BE2C (cell line): ENCODE results near the gene ZNF90.
A peak's percentile ranks its signal among the peaks of the same experiment; 100 is the strongest.

Experiments
- DNase-seq: peaks from one replicate; pipeline ENCODE4 v3.0.0-alpha.2; 2020
- H3K27me3 ChIP-seq: fragments of 250-450 bp; sonication (Bioruptor Pico); 2 replicates; pipeline ENCODE4 v1.5.1; 2020; ENCODE audit warnings: mild to moderate bottlenecking
- H3K36me3 ChIP-seq: fragments of 250-450 bp; sonication (Bioruptor Pico); 2 replicates; pipeline ENCODE4 v1.5.1; 2020; ENCODE audit warnings: mild to moderate bottlenecking
- H3K4me1 ChIP-seq: fragments of 250-450 bp; sonication (Bioruptor Pico); 2 replicates; pipeline ENCODE4 v1.5.1; 2020
- H3K4me3 ChIP-seq: 2 replicates; pipeline ENCODE4 v1.5.1; 2011; ENCODE audit warnings: low read depth, low read length
- H3K9me3 ChIP-seq: fragments of 250-450 bp; sonication (Bioruptor Pico); 2 replicates; pipeline ENCODE4 v1.5.1; 2020
- TF ChIP-seq, protein P1 (sequence below): IDR thresholded peaks from 2 replicates; pipeline ENCODE4 v1.5.1; 2012; ENCODE audit warnings: mild to moderate bottlenecking, low read depth, low read length

ZNF90 gene

GRCh38 chr19:20165971-20166592 is 88.3 kb downstream of the ZNF90 start:
- no peak for DNase-seq
- TF ChIP-seq, protein P1, sequence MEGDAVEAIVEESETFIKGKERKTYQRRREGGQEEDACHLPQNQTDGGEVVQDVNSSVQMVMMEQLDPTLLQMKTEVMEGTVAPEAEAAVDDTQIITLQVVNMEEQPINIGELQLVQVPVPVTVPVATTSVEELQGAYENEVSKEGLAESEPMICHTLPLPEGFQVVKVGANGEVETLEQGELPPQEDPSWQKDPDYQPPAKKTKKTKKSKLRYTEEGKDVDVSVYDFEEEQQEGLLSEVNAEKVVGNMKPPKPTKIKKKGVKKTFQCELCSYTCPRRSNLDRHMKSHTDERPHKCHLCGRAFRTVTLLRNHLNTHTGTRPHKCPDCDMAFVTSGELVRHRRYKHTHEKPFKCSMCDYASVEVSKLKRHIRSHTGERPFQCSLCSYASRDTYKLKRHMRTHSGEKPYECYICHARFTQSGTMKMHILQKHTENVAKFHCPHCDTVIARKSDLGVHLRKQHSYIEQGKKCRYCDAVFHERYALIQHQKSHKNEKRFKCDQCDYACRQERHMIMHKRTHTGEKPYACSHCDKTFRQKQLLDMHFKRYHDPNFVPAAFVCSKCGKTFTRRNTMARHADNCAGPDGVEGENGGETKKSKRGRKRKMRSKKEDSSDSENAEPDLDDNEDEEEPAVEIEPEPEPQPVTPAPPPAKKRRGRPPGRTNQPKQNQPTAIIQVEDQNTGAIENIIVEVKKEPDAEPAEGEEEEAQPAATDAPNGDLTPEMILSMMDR: no peak
- H3K4me1 ChIP-seq: no peaks in the 10 kb centered on the region
- H3K36me3 ChIP-seq: peaks cover 7% of the 10 kb centered on the region; the same call in 1 of the 2 replicates
- H3K27me3 ChIP-seq: no peaks in the 10 kb centered on the region
- no peak overlapping the region for H3K4me3 ChIP-seq
- no peaks in the 10 kb centered on the region for H3K9me3 ChIP-seq

- DNase-seq: peak; percentile 97
- H3K27me3 ChIP-seq: no peaks in the 10 kb centered on the region
- peak within 1 kb of the TSS; percentile 89 for H3K4me3 ChIP-seq
Measured at GRCh38 chr19:20167020-20167644, 89.3 kb downstream of the ZNF90 start, which contains the start of gene ZNF486. Gene ZNF486 (plus strand): TSS chr19:20167214. CDS start chr19:20167331, 117 bp downstream.

GRCh38 chr19:20167651-20168122 is 89.9 kb downstream of the ZNF90 start:
- DNase-seq: no peak
- Histone ChIP-seq H3K27me3 (no peaks in the 10 kb centered on the region), H3K36me3 (peaks cover 18% of the 10 kb centered on the region; the same call in 1 of the 2 replicates), H3K4me3 (peak overlapping the region; percentile 89), H3K4me1 (no peaks in the 10 kb centered on the region), H3K9me3 (no peaks in the 10 kb centered on the region)
- TF ChIP-seq, protein P1: no peak

More at GRCh38 chr19:20167020-20167644, 89.3 kb downstream of the ZNF90 start, which contains the start of gene ZNF486:
- TF ChIP-seq, protein P1: no peak
- Histone ChIP-seq H3K9me3 (no peaks in the 10 kb centered on the region), H3K4me1 (no peaks in the 10 kb centered on the region), H3K36me3 (peaks cover 16% of the 10 kb centered on the region; the same call in 1 of the 2 replicates)
